K562 (cell line): ENCODE results near the gene H2BK1. TPM values are rescaled to one million over a fixed set of nuclear protein-coding genes. Genes with fewer than 3 reads are reported as not detected.

Experiments used
- ATAC-seq: fragments of 200-7000 bp; cut with Tn5 transposase; 3 replicates; pipeline ENCODE4 v1.9.1; 2020; ENCODE audit warnings: moderate library complexity
- BruUV-seq: library from RNA; stranded (reverse); fragments of 400-500 nt; replicated peaks from 2 replicates; lab custom pipeline; 2021; lab: Mats Ljungman, UMichigan
- CTCF ChIA-PET: fragments of 300-600 bp; formaldehyde crosslinking; extraction: SDS; loops from one replicate; lab custom pipeline; 2021; ENCODE audit warnings: low intra/inter-chr PET ratio; lab: Yijun Ruan, JAX
- POLR2A ChIA-PET: fragments of 300-600, 350-650 bp; sonication (Branson Sonifier 250); formaldehyde crosslinking; extraction: SDS; loops from one replicate; lab custom pipeline; 2021; ENCODE audit warnings: antibody characterized with exemption, inconsistent platforms; lab: Yijun Ruan, JAX
- DNase-seq, 4 experiments: peaks; one replicate each; pipeline versions ENCODE4 v3.0.0 to v3.0.0-alpha.2; 2011 to 2018; ENCODE audit warnings: low spot score in 3 of 4, mixed read lengths in 3 of 4; ENCODE audit errors: extremely low read depth in 1 of 4
- FAIRE-seq: peaks from 2 replicates; lab custom pipeline; 2011; peaks lifted over from hg19 to GRCh38; lab: Jason Lieb, UNC
- H2AFZ ChIP-seq: 2 replicates; pipeline ENCODE4 v1.6.0; 2011; ENCODE audit warnings: low read depth, low read length, control low read depth, inconsistent platforms
- H3K27ac ChIP-seq: fragments of 200-600 bp; 3 replicates; pipeline ENCODE4 v1.8.0; 2011; ENCODE audit warnings: low read depth, mild to moderate bottlenecking, control low read depth, inconsistent platforms, low read length, moderate library complexity, mixed read lengths; ENCODE audit errors: extremely low read depth
- H3K27me3 ChIP-seq, 2 experiments: fragments of 300-600 bp in 1 of 2; 2 replicates in 1 of 2; 3 replicates in 1 of 2; pipeline versions ENCODE4 v1.6.0 to v1.8.0; 2011; ENCODE audit warnings: inconsistent platforms in 2 of 2, low read length in 2 of 2, mild to moderate bottlenecking in 1 of 2, mixed read lengths in 1 of 2, moderate library complexity in 1 of 2; ENCODE audit not compliant: control insufficient read depth in 2 of 2, insufficient read depth in 2 of 2
- H3K36me3 ChIP-seq: fragments of 300-600 bp; 3 replicates; pipeline ENCODE4 v1.8.0; 2011; ENCODE audit warnings: mild to moderate bottlenecking, low read length, inconsistent platforms; ENCODE audit not compliant: control insufficient read depth, insufficient read depth
- H3K4me1 ChIP-seq, 2 experiments: fragments of 200-600 bp in 1 of 2; replicated peaks in 1 of 2; 2 replicates in 1 of 2; 3 replicates in 1 of 2; pipeline versions ENCODE4 v1.5.1 to v1.8.0; 2011; ENCODE audit warnings: inconsistent platforms in 2 of 2, low read length in 2 of 2, mild to moderate bottlenecking in 1 of 2, mixed read lengths in 1 of 2, moderate library complexity in 1 of 2; ENCODE audit not compliant: control insufficient read depth in 2 of 2, insufficient read depth in 2 of 2
- H3K4me2 ChIP-seq: 2 replicates; pipeline ENCODE4 v1.6.1; 2011; ENCODE audit warnings: low read length, control low read depth, inconsistent platforms, mixed read lengths; ENCODE audit not compliant: insufficient read depth
- H3K4me3 ChIP-seq: fragments of 200-600 bp; sonication (generic), shearing (Covaris generic); 2 replicates; pipeline ENCODE4 v1.5.1; 2016; ENCODE audit warnings: control low read depth, inconsistent platforms
- H3K79me2 ChIP-seq: fragments of 200-600 bp; 3 replicates; pipeline ENCODE4 v1.8.0; 2011; ENCODE audit warnings: low read length, inconsistent platforms; ENCODE audit not compliant: control insufficient read depth, insufficient read depth
- H3K9ac ChIP-seq, 2 experiments: 2 replicates each; pipeline versions ENCODE4 v1.6.0 to v1.6.1; 2011; ENCODE audit warnings: low read depth in 2 of 2, low read length in 2 of 2, control low read depth in 1 of 2, inconsistent platforms in 1 of 2, mild to moderate bottlenecking in 1 of 2, mixed read lengths in 1 of 2; ENCODE audit not compliant: insufficient read depth in 1 of 2
- H3K9me1 ChIP-seq: one replicate; pipeline ENCODE4 v1.6.0; 2011; ENCODE audit warnings: inconsistent platforms, mild to moderate bottlenecking, low read length, moderate library complexity; ENCODE audit not compliant: control insufficient read depth, insufficient read depth
- H3K9me3 ChIP-seq: replicated peaks from 2 replicates; pipeline ENCODE4 v1.5.1; 2011; ENCODE audit warnings: low read depth, low read length, inconsistent platforms; ENCODE audit not compliant: control insufficient read depth, insufficient read depth
- H4K20me1 ChIP-seq: replicated peaks from 2 replicates; pipeline ENCODE4 v1.6.1; 2011; ENCODE audit warnings: low read length, inconsistent platforms, mixed read lengths; ENCODE audit not compliant: control insufficient read depth, insufficient read depth
- ELF2 ChIP-seq: fragments of 250-450 bp; sonication (Bioruptor Pico); IDR thresholded peaks from 2 replicates; pipeline ENCODE4 v1.5.0; 2021; ENCODE audit warnings: mild to moderate bottlenecking
- EP400 ChIP-seq: fragments of 450-650 bp; IDR thresholded peaks from 2 replicates; pipeline ENCODE4 v1.6.1; 2017; ENCODE audit warnings: antibody characterized with exemption, mild to moderate bottlenecking, moderate library complexity
- ETV1 ChIP-seq: fragments of 450-650 bp; conservative IDR thresholded peaks from 2 replicates; pipeline ENCODE4 v1.6.1; 2016; ENCODE audit warnings: missing genetic modification characterization, control low read depth, low read depth, missing compliant biosample characterization
- FOXA3 ChIP-seq, 2 experiments: fragments of 450-650 bp in 1 of 2; sonication (generic) in 1 of 2; formaldehyde crosslinking; IDR thresholded peaks in 1 of 2; conservative IDR thresholded peaks in 1 of 2; 2 replicates each; pipeline versions ENCODE4 v1.4.0 to v1.8.0; 2020 to 2022; ENCODE audit warnings: mild to moderate bottlenecking in 2 of 2, missing genetic modification reagents in 1 of 2
- HEY1 ChIP-seq: fragments of 250-450 bp; sonication (Bioruptor Pico); IDR thresholded peaks from 2 replicates; pipeline ENCODE4 v1.5.0; 2020; ENCODE audit warnings: mild to moderate bottlenecking, moderate library complexity, borderline replicate concordance
- KAT2B ChIP-seq: IDR thresholded peaks from one replicate; pipeline ENCODE4 v1.6.1; 2012; ENCODE audit warnings: low read depth, mild to moderate bottlenecking, control low read depth, inconsistent platforms, low read length, moderate library complexity
- NCOA6 ChIP-seq: fragments of 450-650 bp; IDR thresholded peaks from 2 replicates; pipeline ENCODE4 v1.6.1; 2017; ENCODE audit warnings: mild to moderate bottlenecking
- NONO ChIP-seq, 2 experiments: fragments of 200-400 bp in 1 of 2; fragments of 450-650 bp in 1 of 2; formaldehyde crosslinking in 1 of 2; IDR thresholded peaks; 2 replicates each; pipeline ENCODE4 v1.6.1; 2017; ENCODE audit warnings: low read depth in 2 of 2, mild to moderate bottlenecking in 2 of 2, moderate library complexity in 2 of 2, low read length in 1 of 2
- SRSF9 ChIP-seq: fragments of 200-400 bp; formaldehyde crosslinking; IDR thresholded peaks from 2 replicates; pipeline ENCODE4 v1.6.1; 2017; ENCODE audit warnings: low read depth, low read length, borderline replicate concordance
- TSC22D4 ChIP-seq: fragments of 450-650 bp; IDR thresholded peaks from 2 replicates; pipeline ENCODE4 v1.6.1; 2016; ENCODE audit warnings: missing genetic modification characterization, missing biosample characterization, control low read depth
- WGBS: fragments of 100-300 bp; shearing (Covaris generic); methylation state at CpG from one replicate; pipeline ENCODE4 v1.1.6; 2016; ENCODE audit warnings: low coverage, mixed read lengths; ENCODE audit not compliant: insufficient coverage; ENCODE audit errors: missing lambda C conversion rate; 5-methylcytosine and 5-hydroxymethylcytosine counted together
- in situ Hi-C: fragments of 300-500 bp; cut with MboI; formaldehyde crosslinking; loops from 4 replicates; pipeline ENCODE4 v1.15.0; 2018; ENCODE audit warnings: inconsistent platforms, mixed read lengths
- intact Hi-C: fragments of 100-400 bp; cut with micrococcal nuclease; formaldehyde crosslinking; loops from 2 replicates; pipeline ENCODE4 v1.14.2; 2022
- polyA plus RNA-seq, 8 experiments: library from polyadenylated mRNA; depleted of rRNA in 4 of 8; stranded (reverse) in 5 of 8; unstranded in 3 of 8; fragments of >200 nt; fragmentation: Nextera tagmentation in 2 of 8; fragmentation: Illumina TruSeq in 1 of 8; extraction: Ambion mirVana in 2 of 8; extraction: Trizol in 1 of 8; gene quantifications; 2 replicates each; pipeline versions ENCODE4 v1.2.1 to v1.2.3, GENCODE V29; 2011 to 2014; ENCODE audit warnings: inconsistent platforms in 1 of 8, missing spikeins in 1 of 8
- total RNA-seq, 7 experiments: library from RNA; depleted of rRNA in 6 of 7; stranded (reverse); fragments of >200 nt in 6 of 7; fragmentation: Illumina TruSeq in 2 of 7; extraction: Trizol in 2 of 7; gene quantifications; 2 replicates each; pipeline versions ENCODE4 v1.2.1 to v1.2.3, GENCODE V29; 2011 to 2021; ENCODE audit warnings: low replicate concordance in 1 of 7
- TF ChIP-seq, protein P1 (sequence below): IDR thresholded peaks from 3 replicates; pipeline ENCODE4 v1.6.1; 2011; ENCODE audit warnings: borderline replicate concordance, mild to moderate bottlenecking, moderate library complexity; ENCODE audit not compliant: insufficient read length; ENCODE audit errors: extremely low read depth
- TF ChIP-seq, protein P2 (sequence below): sonication (generic); formaldehyde crosslinking; IDR thresholded peaks from 2 replicates; pipeline ENCODE4 v1.8.1; 2022; ENCODE audit warnings: missing genetic modification reagents
- TF ChIP-seq, protein P3 (sequence below), 2 experiments: fragments of 450-650 bp; IDR thresholded peaks; 2 replicates each; pipeline ENCODE4 v1.6.1; 2016

H2BK1 gene
- total and polyA plus RNA-seq, 9 of the 15 experiments (the other 6 are each of a cell fraction or from before 2014, with no cell fraction given): not detected

DNA sequence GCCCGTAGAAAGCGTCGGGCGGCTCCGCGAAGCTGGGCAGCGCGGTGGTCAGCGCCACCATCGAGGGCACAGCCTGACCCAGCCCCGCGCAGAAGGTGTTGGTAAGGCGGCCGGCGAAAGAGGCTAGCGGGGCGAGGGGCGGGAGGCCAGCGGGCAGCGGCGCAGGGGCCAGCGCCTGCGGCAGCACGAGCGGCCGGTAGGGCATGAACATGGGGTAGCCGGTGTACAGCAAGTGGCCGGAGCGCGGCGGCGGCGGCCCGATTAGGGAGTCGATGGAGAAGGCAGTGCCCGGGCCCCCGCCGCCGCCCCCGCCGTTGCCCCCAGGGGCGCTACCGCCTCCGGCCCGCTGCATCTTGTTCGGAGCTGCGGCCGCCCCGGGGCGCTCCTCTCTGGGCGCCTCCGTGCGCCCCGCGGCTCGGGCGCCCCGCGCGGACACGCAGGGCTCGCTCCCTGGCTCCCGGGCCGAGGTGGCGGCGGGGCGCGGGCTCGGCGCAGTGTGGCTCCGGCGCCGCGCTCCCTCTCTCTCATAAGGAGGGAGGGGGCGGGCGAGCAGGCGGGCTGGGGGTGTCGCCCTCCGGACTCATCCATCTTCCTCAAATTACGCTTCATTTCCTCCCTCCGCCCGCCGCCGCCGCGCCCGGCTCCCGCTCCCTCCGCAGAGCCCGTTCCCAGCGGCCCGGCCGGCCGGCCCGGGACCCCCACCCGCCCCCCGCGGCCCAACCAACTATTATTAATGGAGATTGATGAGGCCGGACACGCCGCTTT lies 42.9 kb downstream of the H2BK1 start, which contains the start of gene GBX1:
Gene GBX1 (minus strand): TSS at position 498 of the 765 bp plus-strand sequence. CDS start 146 bp downstream, at position 352.
- H3K4me3 ChIP-seq: peak within 1 kb of the TSS; percentile 33
- no peaks in the 10 kb centered on the region for H3K9me1 ChIP-seq
- no peaks in the 10 kb centered on the region for H3K79me2 ChIP-seq
- peak within 1 kb of the TSS; percentile 74 for H2AFZ ChIP-seq
- peaks cover 0 to 18% of the 10 kb centered on the region in 2 experiments; a peak in 4 of 5 replicates for H3K4me1 ChIP-seq
- H3K4me2 ChIP-seq: peak within 1 kb of the TSS; percentile 64
- H4K20me1 ChIP-seq: no peaks in the 10 kb centered on the region
- POLR2A ChIA-PET: interaction anchor here (0.5 to 1.3 kb wide), 3 partner anchors 14 to 280 kb away, joined by 3 to 6 read pairs (median 3); no protein-coding TSS in a partner anchor
- WGBS: 24% methylated on average over 73 of the region's 101 CpGs
- CTCF ChIA-PET: interaction anchor here (0.7 to 3.9 kb wide), 5 partner anchors 44 to 205 kb away, joined by 3 to 23 read pairs (median 5); no protein-coding TSS in a partner anchor
- H3K27ac ChIP-seq: no peak within 1 kb of the TSS
- ATAC-seq (peak; percentile 22), DNase-seq (peak; percentile 29 to 71 (median 58)), FAIRE-seq (no peak)
- H3K36me3 ChIP-seq: no peaks in the 10 kb centered on the region
- no peaks in the 10 kb centered on the region for H3K9me3 ChIP-seq
- peaks cover 50 to 52% of the 10 kb centered on the region in 2 experiments for H3K27me3 ChIP-seq
- in situ Hi-C loops (no loop called here), intact Hi-C loops (loop anchor here (5.0 to 10.0 kb wide), 2 partner anchors 180 to 283 kb away; no protein-coding TSS in a partner anchor)
- BruUV-seq: no TSS peak
- H3K9ac ChIP-seq: peak within 1 kb of the TSS in 1 of 2 experiments; percentile 74; a peak in 2 of 4 replicates
- TF ChIP-seq KAT2B: no peak
- no peak for TF ChIP-seq HEY1 (CRISPR knock-in tag)
- TF ChIP-seq ETV1 (tag): no peak
- 0 out of 4 replicates have a peak, but pooled peaks of 1 of the 2 experiments have one; percentile 34 for TF ChIP-seq NONO (IDR thresholded peaks at IDR 0.05; ENCODE audit: low read depth in 2 of 2, low read length in 1 of 2)
- TF ChIP-seq TSC22D4: no peak
- TF ChIP-seq, protein P1, sequence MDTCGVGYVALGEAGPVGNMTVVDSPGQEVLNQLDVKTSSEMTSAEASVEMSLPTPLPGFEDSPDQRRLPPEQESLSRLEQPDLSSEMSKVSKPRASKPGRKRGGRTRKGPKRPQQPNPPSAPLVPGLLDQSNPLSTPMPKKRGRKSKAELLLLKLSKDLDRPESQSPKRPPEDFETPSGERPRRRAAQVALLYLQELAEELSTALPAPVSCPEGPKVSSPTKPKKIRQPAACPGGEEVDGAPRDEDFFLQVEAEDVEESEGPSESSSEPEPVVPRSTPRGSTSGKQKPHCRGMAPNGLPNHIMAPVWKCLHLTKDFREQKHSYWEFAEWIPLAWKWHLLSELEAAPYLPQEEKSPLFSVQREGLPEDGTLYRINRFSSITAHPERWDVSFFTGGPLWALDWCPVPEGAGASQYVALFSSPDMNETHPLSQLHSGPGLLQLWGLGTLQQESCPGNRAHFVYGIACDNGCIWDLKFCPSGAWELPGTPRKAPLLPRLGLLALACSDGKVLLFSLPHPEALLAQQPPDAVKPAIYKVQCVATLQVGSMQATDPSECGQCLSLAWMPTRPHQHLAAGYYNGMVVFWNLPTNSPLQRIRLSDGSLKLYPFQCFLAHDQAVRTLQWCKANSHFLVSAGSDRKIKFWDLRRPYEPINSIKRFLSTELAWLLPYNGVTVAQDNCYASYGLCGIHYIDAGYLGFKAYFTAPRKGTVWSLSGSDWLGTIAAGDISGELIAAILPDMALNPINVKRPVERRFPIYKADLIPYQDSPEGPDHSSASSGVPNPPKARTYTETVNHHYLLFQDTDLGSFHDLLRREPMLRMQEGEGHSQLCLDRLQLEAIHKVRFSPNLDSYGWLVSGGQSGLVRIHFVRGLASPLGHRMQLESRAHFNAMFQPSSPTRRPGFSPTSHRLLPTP: no peak
- TF ChIP-seq, protein P2, sequence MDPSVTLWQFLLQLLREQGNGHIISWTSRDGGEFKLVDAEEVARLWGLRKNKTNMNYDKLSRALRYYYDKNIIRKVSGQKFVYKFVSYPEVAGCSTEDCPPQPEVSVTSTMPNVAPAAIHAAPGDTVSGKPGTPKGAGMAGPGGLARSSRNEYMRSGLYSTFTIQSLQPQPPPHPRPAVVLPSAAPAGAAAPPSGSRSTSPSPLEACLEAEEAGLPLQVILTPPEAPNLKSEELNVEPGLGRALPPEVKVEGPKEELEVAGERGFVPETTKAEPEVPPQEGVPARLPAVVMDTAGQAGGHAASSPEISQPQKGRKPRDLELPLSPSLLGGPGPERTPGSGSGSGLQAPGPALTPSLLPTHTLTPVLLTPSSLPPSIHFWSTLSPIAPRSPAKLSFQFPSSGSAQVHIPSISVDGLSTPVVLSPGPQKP (CRISPR knock-in tag): no peak
- no peak for TF ChIP-seq SRSF9
- TF ChIP-seq, protein P3, sequence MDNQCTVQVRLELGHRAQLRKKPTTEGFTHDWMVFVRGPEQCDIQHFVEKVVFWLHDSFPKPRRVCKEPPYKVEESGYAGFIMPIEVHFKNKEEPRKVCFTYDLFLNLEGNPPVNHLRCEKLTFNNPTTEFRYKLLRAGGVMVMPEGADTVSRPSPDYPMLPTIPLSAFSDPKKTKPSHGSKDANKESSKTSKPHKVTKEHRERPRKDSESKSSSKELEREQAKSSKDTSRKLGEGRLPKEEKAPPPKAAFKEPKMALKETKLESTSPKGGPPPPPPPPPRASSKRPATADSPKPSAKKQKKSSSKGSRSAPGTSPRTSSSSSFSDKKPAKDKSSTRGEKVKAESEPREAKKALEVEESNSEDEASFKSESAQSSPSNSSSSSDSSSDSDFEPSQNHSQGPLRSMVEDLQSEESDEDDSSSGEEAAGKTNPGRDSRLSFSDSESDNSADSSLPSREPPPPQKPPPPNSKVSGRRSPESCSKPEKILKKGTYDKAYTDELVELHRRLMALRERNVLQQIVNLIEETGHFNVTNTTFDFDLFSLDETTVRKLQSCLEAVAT (IDR thresholded peaks at IDR 0.05): no peak
- TF ChIP-seq NCOA6: no peak
- no peak for TF ChIP-seq FOXA3 (CRISPR knock-in tag; conservative IDR thresholded peaks at IDR 0.05 in 1 of 2, IDR thresholded peaks at IDR 0.05 in 1 of 2)
- no peak for TF ChIP-seq EP400
- no peak for TF ChIP-seq ELF2 (CRISPR knock-in tag)
